NCI-H128 (cell line): ENCODE measurements around the gene SHC3.

ENCODE experiments used
- DNase-seq: peaks from one replicate; lab custom pipeline; 2025; ENCODE audit not compliant: unreplicated experiment; lab: John Stamatoyannopoulos, UW

The SHC3 gene

DNA sequence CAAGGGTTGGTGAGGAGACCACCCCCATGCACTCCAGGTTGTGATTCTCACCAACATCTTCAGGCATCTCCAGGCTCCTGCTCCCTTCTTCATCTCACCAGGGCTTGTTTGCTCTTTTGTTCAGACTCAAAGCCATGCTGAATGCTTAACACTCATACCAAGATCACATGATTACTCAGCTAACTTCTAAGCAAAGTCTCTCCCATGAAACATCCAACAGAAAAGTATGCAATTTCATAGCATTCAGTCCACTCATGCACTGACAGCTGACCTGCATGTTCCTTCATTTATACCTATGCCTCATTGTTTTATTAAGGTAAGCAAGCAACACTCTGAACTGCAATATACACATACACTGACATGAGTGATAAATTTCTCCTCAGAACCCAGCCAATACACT, 69.0 kb downstream of the SHC3 start:
- DNase-seq = no peak

DNA sequence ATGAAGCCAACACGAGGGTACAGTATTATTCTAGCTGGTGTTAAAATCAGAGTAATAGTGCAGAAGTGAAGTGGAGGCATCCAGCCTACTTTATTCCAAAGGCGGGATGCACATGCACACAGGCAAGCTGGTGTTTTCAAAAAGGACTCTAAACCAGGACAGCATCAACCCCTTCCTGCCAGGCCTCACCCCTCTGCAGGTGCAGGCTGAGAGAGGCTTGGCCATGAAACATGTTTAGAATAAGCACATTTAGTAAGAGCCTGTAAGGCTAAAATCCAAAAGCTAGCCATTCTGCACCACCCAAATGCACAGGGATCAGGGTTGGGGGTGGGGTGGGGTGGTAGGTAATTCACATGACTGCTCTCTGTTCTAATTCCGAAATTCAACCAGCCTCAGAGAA, 71.2 kb downstream of the SHC3 start:
- no peak for DNase-seq

DNA sequence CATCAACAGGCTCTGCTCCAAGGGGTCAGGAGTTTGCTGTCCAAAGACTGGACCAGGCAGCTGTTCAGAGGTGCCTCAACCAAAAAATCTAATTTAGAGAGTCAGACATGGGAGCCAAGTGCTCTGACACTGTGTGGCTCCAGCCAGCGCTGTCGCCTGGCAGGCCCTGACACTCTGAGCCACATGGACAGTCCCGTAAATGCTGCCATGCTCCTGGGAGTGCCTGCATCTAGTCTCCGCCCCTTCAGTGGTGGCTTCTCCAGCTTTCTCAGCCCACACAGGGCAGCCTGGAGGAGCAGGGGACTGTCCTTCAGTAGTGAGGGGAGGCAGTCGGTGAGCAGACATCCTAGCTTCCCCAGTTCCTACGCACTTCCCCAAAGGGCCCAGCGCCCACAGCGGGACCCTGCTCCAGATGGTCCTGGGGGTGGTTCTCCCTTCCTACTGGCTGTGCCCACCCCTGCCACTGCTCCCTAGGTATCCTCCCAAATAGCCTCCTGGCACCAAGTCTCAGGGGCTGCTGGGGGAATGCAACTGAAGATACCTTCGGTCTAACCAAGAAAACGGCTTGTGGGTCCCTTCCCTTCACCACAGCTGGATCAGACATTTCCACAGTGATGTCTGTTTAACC, 72.3 kb downstream of the SHC3 start:
- no peak for DNase-seq

DNA sequence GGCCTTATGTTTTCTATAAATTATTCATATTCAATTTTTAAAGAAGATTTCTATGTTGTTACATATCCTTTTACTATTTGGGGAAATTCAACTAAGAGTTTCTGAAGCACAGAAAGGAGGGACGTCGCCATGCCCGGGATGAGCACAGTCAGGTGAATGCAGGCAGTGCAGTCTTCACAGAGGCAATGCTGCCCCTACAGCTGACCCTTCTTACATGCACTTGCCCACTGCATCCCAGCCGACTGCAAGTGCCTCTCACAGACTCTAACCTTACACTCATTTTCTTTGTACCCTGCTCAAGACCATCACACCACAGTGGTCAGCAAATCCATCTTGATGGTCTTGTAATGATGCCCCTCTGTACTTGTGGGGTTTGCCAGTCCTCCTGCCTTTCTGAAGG, 73.8 kb downstream of the SHC3 start:
- DNase-seq = no peak

DNA sequence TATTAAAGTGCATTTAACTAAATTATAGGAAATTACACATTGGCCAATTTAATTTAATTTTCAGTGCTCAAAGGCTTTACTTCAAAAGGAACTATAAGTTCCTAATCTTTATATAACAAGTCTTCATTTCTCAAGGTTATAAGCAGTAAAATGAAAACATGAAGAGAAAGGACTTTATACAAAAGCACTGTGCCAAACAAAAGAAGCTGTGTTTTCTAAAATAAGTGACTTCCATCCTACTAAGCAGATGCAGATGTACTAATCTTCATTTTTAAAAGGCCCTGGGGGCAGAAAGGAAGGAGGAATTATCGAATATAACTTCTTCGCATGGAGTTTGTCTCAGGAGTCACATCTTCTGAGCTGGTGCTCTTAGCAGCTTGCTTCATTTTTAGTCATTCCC, 81.4 kb downstream of the SHC3 start:
- no peak for DNase-seq

DNA sequence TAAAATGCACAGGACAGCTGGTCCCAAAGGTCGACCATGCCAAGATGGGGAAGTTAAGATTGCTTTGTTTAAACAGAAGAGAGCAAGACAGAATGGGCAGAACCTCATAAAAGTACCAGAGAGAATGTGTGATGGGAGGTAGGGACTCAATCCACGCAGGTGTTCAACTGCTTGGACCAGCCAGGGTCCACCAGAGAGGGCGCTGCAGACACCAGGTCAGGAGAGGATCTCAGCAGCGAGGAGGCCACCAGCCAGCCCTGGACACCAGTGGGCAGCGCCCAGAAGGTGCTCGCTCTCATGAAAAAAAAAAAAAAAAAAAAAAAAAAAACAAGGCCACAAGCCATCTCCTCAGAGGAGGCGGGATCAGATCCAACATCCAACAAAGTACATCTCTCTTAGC, 81.8 kb downstream of the SHC3 start:
- no peak for DNase-seq

DNA sequence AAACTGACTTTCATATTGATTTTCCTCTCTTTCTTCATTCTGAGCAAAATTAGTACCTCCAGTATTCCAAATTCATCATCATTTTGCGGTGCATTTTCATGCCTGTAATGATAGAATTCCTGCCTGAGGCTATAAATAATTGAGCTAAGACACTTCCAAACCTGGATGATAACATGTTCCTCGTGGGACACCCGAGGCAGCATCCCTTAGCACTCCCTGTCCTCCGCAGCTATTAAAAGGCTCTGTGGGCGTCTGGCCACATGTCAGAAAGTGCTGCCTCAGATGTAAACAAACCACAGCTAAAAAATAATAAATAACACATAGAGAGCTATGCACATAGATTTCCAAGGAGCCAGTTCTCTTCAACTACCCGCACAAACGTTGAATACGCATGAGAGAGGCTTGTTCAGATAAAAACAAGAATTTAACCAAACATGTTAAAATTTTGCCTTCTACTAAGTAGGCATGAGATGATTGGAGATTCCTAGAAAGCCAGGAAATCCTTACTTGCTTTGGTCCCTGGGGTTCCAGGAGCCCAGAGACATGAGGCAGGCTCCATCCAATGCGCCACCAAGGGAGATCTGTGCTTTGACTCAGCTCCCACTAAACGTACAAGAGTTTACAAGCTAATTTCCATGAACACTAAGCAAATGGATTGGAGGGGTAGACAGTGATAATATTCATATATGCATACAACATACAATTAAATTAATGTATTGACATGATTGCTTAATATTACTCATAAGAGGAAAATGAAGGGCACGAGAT, 82.7 kb downstream of the SHC3 start:
- DNase-seq = no peak

DNA sequence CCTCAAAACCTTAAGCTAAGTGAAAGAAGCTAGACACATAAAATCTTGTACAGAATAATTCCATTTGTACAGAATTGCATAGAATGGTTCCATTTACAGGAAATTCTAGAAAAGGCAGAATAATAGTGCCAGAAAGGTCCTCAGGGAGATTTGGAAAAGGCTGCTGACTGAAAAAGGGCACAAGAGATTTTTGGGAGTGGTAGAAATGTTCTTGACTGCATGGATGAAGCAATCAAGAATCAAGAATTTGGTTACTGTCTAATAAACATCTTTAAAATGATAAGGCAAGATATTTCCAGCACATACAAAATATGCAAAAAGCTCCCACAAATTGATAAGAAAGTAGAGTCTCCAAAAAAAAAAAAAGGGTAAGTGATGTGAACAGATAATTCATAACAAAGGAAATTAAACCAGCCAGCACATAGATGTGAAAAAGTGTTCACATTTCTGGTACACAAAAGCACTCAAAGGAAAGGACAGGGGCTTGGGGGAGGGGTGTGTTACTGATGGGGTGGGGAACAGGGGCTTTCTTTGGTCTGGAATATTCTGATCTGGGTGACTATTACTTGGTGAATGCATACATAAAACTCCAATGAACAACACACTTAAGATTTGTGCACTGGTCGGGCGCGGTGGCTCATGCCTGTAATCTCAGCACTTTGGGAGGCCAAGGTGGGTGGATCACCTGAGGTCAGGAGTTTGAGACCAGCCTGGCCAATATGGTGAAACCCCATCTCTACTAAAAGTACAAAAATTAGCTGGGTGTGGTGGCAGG, 85.2 kb downstream of the SHC3 start:
- no peak for DNase-seq

DNA sequence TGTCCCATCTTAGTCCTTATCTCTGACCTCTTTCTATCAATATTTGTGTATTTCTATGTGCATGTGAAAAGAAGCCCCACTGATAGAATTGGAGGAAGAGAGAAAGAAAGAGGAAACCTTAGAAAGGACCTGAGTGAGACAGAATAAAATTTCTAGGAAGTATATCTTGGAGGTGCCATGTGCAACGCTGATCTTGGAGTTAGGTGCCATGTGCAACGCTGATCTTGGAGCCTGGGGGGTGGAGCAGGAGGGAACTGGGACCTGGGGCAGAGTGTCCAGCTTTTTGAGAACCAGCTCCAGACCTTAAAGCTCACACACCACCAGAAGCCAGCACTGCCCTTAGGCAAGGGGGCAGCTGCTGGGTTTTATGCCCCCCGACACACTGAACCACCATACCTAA, 89.4 kb downstream of the SHC3 start:
- DNase-seq = no peak

DNA sequence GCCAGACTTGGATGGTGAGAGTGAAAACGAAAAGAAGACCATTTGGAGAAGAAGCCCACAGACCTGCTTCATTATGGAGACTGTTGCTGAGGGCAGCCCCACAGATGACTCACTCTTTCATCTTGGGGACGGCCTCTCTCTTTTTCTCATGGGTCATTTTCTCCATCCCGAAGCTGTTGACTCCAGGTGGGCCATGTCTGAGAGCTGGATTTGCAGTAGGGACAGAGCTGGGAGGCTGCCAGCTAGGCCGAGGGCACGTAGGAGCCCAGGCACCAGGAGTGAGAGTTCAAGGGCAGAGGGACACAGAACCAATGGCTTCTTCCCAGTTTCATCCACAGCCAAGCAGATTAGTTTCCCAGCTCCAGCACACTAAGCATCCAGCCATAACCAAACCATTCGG, 95.0 kb downstream of the SHC3 start:
- DNase-seq = no peak

DNA sequence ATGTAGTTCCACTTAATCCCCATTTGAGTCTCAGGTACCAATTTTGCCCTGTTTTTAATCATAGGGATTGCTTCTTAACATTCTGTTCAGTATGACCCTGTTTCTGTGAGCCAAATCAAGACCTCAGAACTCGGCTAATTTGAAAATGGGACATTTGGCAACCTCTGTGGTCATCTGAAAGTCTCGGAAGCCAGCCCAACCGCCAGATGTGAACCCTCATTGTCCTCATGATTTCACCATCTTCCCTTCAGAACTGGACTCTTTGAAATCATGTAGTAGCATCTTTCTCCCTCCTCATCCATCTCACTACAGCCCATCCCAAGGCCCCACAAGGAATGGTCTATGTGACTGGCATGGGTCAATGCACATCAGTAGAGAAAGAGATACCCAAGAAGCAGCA, 98.4 kb downstream of the SHC3 start:
- no peak for DNase-seq

DNA sequence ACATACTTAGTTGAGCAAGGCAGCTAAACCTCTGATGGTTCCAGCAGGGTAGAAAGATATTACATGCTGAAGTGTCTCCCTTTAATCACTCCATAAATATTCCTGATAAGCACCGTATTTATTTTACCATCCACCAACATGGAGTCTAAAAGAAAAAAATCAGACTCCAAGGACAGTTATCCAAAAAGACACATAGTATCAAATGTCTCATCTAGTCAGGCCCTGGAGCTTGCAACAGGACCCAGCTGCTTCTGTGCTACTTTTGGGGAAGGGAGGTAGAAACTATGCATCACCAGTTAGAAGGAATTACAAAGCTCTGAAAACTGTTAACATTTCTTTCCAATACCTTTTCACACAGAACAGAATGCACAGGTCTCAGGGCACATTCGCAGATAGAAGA, 99.2 kb downstream of the SHC3 start:
- no peak for DNase-seq

DNA sequence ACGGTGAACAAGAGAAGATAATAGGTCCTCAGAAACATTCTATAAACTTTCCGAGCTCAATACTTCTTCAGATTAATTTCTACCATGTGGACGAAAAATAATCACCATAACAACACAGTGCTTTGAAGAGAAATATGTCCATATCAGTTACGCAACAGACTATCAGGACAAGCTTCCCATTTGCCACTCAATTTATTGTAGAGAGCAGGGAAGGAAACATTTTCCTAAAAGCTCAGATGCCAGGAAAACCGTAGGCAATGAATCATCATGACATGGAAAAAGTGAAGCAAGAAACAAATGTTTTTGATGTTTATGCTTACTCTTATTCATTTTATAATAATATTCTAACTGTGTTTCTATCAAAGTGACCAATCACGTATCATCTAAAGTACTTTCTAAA, 99.8 kb downstream of the SHC3 start:
- no peak for DNase-seq

DNA sequence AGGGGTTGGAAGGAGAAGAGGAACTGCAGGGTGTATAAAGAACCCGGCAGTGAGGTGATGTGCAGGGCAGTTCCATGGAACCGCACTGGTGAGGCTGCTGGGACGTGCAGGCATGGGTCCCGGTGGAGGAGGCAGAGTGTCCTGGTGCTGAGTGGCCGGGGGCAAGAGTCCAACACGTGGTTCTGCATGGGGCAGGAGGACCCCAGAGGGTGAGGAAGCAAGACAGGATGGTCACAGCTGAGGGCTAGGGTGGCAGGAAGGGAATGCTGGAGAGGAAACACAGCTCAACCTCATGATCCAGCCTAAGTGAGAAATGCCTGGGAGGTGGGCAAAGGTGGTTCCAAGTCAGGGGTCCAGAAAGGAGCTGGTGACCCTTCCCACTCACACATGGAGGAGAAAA, 100.2 kb downstream of the SHC3 start:
- no peak for DNase-seq

DNA sequence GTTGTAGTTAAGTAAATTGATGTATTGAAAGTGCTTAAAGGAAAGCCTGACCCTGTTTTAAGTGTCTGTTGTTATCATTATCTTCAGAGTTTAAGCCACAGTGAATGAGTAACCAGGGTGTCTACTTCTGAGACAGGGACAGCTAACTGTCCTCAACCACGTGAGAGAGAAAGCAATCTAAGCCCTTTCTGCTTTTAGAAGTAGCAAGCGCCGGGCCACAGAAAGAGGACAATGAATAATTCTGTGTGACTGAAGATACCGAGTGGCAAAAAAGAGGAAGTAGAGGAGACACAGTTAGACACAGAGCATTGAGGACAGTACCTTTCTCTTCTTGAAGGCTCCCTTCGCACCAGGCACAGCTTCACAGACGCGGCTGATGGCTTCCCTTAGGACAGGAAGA, 101.1 kb downstream of the SHC3 start:
- DNase-seq = no peak

DNA sequence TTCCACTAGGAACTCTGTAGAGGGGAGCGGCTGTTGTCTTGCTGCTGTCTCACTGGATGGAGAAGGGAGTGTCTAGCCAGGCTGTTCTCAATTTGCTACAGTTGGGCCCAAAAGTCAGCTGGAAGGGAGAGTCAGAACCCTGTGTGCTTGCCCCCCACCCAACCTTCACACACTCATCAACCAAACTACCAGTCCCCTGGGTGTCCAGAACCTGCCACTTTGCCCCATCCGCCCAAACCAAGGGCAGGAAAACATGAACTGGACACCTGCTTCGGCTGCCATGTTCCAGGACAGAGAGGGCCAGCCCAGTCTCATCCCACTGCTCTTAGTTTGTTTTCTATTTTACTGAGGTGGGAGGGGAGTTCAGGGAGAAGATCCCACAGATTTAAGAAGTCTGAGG, 105.2 kb downstream of the SHC3 start:
- DNase-seq = no peak

DNA sequence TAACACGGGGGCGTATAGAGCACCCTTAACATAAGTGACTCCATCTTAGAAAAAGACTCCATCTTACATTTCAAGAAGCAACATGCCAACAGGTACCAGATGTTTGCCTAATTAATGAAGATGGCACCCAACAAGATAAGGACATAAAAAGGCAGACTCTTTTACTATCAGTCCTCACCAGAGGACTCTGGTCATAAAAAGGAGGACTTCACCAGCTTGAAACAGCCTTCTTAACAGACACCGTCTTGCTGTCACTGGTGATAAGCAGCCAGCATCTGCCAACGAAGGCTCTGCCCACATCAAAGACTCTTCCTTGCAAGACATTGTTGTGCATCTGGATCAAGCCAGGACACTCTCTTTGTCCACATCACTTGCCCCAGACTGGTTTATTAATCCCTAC, 107.0 kb downstream of the SHC3 start:
- DNase-seq = no peak

DNA sequence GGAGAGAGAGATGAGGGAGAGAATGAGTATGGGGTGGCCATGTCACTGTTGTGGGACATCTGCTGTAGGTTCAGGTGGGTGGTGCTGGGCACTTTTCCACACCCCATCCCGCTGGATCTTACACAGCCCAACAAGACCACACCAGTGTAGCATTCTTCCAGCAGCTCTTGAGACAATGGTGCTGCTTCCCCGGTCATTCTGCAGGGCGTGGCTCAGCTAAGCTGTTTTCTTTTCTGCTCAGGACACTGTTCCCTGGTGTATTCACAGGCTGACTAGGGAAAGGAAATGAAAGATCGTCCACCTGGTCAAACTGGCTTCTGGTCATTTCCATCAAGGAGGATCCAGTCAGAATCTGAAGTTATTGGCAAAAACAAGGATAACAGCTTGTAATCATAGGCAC, 111.8 kb downstream of the SHC3 start:
- DNase-seq = no peak

DNA sequence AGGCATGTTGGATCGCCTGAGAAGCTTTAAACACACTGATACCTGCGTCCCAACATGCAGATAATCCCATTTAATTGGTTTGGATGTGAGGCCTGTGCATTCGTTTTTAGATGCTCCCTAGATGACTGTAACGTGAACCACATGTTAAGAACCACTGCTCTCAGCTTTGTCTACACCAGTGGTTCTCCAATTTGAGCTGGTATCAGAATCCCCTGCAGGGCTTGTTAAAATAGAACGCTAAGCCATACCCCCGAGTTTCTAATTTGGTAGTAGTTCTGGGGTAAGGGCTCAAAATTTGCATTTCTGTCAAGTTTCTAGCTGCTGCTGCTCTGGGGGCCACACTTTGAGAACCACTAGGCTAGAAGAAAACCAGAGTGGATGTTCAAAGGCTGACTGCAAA, 112.7 kb downstream of the SHC3 start:
- DNase-seq = no peak

DNA sequence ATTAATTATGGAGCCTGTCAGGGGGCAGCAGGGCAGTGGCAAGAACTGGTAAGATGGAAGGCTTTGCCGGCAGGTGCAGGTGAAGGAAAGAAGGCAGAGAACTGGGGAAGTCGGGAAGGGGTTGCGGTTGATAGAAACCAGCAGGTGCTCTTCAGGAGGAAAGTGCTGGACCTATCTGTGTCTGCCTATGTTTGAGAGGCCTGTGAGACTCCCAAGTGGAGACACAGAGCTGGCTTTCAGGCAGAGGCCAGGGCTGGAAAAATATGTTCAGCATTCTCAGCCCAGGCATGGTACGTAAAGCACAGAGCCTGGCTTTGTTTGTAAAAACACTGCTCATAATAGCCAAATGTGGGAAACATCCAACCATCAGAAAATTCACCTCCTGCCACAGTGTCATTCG, 117.8 kb downstream of the SHC3 start:
- DNase-seq = no peak

DNA sequence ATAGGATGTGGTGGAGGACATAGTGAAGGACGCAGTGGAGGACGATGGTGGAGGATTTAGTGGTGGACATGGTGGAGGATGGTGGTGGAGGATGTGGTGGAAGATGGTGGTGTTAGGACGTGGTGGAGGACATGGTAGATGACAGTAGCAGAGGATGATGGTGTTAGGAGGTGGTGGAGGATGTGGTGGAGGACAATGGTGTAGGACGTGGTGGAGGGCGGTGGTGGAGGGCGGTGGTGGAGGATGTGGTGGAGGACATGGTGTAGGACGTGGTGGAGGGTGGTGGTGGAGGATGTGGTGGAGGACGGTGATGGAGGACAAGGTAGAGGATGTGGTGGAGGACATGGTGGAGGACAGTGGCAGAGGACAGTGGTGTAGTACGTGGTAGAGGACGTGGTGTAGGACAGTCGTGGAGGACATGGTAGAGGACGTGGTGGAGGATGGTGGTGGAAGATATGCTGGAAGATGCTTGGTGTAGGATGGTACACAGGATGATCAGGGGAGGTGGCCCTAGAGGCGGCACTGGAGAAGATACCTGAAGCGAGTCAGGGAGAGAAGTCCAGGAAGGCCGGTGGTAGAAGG, 118.6 kb downstream of the SHC3 start:
- no peak for DNase-seq

DNA sequence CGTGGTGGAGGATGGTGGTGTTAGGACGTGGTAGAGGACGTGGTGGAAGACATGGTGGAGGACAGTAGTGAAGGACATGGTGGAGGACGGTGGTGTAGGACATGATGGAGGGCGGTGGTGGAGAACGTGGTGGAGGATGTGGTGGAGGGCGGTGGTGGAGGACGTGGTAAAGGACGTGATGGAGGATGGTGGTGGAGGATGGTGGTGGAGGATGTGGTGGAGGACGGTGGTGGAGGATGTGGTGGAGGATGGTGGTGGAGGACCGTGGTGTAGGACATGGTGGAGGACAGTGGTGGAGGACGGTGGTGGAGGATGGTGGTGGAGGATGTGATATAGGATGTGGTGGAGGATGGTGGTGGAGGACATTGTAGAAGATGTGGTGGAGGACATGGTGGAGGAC, 119.7 kb downstream of the SHC3 start:
- no peak for DNase-seq
